ENCODE data around the gene TTYH3.

The TTYH3 gene

DNA sequence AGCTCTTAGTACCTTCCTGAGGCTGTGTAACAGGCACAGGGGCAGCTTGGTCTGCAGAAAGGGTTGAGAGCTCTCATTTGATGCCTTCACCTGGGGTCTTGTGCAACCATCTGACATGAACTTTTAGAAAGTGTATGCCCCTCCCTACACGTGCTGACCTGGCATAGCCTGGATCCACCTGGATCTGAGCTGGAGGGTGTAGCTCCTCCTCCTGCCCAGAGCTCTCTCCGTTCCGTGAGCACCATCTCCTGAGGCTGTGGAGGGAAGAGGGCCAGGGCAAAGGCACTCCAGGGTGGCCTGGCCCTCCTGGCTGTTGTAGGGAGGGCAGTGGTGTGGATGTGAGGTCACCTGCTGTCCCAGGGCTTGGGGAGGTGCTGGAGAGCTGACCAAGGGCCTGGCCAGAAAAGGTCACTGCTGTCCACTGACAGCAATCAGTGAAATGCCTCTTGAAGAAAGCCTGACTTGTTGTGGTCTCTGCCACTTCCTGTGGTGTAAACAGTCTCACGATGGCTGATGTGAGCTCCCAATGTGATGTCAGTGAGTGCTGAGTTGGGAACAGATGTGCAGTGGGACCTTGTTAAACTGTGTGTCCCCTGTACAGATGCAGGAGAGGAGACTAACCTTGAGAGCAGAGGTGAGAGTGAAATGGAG lies 79.2 kb downstream of the TTYH3 start:
- no peak for DNase-seq

GRCh38 chr7:2711895-2712675 lies 80.3 kb downstream of the TTYH3 start:
- DNase-seq: no peak

DNA sequence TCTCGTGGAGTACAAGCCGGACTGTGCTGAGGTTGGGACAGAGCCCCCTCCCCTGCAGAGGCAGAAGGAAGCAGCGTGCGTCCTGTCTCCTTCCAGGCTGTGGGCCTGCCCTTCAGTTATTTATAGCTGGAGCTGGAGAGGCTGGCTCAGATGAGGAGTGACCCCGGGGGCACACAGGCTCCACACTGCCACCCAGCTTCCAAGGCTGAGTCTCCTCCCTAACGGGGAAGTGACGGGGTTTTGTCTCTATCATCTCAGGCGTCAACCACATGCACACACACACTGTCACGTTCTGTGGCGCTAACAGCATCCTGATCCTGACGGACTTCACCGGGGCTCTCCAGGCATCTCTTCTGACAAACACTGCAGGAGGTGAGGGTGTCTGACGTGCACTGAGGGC lies 81.6 kb downstream of the TTYH3 start:
- DNase-seq: peak; percentile 74

DNA sequence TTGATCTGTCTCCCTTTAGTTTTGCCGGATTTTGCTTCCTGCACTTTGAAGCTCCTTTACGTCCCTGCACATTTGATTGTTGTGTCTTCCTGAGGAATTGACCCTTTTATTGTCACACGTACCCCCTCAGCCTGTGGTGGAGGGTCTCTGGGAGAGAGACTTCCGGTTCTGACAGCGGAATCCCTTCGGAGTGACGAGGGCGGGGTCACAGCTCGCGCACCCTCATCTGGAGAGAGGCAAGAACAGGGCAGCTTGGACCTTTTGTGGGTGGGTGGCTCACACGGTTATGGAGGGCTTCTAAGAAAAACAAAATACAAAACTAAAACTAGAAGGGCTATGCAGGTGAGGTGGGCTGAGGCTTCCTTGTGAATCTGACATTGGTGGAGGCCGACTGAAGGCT lies 82.2 kb downstream of the TTYH3 start:
- DNase-seq: no peak
